HG02840 (cell line): ENCODE measurements around the gene WNK2.

Source experiments
- ATAC-seq: cut with Tn5 transposase; IDR thresholded peaks from one replicate; pipeline ENCODE4 v1.9.1; 2021; ENCODE audit warnings: mild to moderate bottlenecking, moderate library complexity, moderate number of reproducible peaks; ENCODE audit not compliant: unreplicated experiment, low FRiP score

WNK2 gene

DNA sequence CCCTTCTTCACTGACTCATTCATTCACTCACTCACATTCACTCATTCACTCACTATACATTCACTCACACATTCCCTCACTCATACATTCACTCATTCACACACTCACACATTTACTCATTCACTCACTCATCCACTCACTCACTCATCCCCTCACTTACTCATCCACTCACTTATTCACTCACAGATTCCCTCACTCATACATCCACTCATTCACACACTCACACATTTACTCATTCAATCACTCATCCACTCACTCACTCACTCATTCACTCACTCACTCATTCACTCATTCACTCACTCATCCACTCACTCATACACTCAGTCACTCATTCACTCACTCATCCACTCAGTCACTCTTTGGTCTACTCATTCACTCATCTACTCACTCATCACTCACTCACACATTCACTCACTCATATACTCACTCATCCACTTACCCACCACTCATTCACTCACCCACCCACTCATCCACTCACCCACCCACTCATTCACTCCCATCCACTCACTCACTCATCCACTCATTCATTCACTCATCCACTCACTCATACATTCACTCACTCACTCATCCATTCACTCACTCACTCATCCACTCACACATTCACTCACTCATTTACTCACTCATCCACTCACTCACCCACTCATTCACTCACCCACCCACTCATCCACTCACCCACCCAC is 27.2 kb downstream of the WNK2 start:
- no peak for ATAC-seq

DNA sequence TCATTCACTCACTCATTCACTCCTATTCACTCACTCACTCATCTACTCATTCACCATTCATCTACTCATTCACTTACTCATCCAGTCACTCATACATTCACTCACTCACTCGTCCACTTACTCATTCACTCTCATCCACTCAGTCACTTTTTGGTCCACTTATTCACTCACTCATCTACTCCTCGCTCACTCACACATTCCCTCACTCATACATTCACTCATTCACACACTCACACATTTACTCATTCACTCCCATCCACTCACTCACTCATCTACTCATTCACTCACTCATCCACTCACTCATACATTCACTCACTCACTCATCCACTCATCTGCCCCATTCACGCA is 27.7 kb downstream of the WNK2 start:
- ATAC-seq = no peak

DNA sequence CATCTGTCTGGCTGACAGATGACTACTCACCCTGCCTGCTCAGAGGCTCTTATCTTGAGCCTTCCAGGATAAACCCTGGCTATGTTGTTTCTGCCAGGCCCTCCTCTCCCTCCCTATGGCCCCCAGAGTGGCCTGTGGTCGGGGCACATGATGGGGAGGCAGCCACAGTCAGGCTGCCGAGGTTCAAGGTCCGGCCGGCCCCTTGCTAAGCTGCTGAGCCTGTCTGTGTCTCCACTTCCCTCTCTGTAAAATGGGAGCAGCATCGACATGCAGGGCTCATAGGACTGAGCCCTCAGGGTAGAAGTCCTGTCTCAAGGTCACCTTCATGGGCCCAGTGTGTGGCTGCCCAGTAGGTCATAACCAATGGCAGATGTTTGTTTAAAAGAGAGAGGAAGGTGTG is 28.5 kb downstream of the WNK2 start:
- ATAC-seq = no peak

DNA sequence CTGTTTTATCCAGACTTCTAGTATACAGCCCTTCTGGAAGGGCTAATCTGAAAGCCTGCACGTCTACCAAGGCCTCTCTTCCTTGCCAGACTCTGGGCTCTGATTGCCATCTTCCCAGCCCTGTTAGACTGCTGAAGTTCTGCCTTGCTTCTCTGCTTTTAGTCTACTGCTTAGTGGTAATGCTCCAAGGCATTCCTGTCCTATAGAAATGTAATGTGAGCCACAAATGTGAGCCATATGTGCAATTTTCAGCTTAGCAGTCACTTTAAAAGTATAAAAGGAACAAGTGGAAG is 32.1 kb downstream of the WNK2 start:
- no peak for ATAC-seq

DNA sequence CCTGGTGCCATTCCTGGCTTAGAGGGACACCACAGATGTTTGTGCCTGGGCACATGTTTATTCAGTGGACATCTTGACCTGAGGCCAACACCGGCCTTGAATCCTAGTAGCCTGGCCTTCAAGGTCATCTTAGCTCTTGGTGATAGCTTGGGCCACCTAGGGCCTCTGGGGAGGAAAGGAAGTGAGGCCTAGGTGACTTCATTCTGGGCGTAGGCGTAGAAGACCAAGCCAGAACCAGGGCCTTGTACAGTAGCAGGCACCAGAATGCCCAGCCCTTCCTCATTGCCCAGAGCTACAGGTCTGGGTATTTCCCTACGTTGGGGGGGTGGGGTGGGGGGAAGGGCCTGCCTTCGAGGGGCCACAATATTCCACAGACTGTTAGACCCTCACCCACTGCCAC is 33.8 kb downstream of the WNK2 start:
- ATAC-seq = no peak

DNA sequence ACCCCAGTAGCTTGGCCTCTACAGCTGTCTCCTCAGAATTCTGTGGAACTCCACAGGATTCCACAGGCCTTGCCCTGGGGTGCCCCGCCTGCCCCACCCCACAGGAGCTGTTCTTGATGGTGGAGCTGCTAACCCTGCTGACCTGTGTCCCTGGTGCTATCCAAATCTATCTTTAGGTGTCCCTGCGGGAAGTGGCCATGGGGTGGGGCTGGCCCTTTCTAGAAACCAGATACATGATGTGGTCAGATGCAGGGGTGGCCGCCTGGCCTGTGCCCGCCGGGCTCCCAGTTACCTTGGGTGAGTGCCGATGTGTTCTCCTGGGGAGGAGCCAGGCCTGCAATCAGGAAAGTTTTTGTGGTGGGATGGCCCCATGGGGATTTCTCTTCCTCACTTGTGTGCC is 34.2 kb downstream of the WNK2 start:
- ATAC-seq = no peak

DNA sequence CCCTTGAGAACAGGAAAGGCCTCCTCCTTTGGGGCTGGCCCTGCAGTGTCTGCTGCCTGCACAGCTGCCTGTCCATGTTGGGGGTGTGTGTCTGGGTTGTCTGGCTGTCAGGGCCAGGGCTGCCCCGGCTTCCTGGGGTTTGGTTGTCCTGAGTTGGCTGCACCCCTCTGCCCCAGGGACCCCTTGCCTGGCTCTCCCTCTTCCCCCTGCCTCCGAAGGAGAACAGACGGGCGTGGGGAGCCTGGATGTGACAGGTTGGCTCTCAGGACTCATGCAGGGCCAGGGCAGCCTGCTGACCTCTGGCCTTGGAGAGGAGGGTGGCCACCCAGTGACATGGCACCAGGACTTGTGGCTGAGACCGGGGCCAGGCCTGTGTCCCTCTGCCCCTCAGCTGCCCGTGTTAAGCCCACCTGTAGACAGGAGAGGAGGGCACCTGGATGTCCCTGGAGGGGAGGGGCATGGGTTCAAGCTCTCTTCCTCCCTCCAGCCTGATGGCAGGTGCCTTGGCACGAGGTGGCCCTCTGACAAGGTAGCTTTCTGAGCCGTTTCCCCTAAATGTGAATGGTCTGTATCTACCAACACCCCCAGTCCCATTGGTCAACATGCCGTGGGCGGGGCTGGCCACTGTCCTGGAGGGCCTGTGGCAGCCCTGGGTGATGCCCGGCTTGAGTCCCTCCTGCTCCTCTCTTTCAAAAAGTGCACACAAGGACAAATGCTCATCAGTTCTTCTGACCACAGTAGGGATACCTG is 34.9 kb downstream of the WNK2 start:
- ATAC-seq = no peak

DNA sequence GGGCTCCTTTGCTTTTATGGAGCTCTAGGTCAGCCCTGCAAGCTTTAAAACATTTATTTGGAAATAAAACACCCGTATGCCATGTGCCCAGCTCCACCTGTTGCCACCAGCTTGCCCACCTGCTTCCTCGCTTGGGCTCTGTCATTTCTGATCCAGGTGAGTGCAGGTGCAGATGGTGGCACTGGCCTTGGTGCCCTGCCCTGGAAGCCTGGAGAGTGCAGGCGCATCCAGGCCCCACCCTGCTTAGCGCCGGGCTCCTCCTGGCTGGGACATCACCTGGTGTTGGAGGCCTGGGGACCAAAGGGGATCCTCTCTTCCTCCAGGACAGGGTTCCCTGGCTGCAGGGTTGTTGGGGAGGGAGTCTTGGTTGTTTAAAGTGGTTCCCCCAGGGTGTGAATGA is 35.8 kb downstream of the WNK2 start:
- ATAC-seq = no peak

DNA sequence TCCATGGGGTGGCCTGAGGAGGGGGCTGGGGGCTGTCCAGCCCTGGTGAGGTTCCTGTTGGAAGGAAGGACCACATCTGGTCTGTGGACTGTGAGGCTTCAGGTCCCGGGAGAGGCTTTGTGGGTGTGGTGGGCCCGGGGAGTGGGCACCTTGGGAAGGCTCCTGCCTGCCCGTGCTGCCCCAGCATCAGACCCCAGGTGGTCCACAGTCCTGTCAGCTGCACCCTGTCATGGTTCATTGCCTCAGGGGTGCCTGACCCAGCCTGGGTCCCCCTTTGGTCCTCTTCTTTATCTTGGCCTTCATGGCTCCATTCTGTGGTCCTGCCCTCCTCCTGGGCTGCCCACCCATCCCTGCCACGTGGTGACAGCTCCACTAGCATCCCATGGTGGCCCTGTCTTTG is 36.7 kb downstream of the WNK2 start:
- no peak for ATAC-seq

DNA sequence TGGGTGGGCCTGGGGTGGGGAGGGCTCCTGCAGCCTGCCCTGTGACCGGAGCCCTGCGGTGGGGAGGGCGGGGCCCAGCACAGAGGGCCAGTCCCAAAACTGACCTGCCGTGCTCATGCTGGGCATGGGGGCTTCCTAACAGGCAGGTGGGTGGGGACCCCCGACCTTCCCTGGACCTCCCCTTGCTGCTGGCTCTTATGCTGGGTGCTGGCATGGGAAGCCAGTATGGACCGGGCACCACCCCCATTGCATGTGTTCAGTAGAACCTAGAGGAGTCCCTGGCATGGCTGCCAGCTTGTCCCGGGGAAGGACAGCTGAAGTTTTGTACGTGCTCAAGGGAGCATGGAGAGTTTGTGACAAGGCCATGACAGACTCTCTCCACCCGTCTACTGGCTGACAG is 37.1 kb downstream of the WNK2 start:
- ATAC-seq = no peak

DNA sequence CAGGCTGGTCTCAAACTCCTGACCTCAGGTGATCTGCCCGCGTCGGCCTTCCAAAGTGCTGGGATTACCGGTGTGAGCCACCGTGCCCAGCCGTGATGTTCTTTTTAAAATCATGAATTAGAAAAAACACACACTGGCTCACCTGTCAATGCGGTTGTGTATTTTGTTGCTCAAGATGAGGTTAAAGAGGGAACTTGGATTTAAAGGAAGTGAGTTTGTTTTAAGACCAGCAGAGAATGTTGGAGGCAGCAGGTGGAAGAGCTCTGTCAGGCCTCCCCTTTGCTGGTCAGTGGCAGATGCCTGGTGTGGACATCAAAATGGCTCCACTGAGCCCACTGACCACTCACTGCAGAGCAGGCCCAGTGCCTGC is 38.9 kb downstream of the WNK2 start:
- ATAC-seq = no peak

DNA sequence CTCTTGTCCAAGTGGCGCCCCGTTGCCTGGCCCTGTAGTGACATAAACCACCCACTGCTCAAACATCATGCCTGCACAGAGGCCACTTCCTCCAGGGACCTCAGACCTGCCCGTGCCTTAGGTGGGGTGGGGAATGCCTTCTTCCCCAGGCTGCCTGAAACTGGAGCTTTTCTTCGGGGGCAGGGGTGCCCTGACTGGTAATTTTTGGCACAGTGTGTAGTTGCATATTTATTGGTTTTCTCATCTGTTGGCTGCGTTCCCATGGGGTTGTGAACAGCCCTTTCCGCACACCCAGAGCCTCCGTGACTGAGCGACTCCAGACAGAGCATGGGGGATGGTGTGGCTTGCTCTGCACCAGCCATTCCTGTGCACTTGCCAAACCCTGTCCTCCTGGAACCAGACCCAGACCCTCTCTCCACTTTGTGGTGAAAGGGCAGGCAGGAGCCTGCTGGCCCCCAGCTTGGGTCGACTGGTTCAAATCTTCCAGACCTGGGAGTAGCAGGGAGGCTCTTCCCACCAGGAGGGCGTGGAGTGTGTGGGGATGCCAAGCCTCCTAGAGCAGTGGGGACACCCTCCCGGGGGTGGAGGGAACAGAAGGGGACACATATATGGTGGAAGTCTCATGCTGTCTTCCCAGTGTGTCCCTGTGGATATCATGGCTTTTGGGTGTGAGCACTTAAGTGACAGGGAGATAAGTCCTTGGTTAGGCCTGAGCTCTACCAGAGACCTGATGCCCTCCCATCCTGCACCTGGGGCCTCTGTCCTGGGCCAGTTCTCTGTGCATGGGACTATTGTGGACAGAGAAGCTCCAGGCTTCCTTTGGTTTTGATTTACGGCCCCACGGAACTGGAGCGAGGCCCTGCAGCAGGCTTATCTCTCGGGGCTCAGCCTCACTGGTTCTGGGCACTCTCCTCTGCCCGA is 39.6 kb downstream of the WNK2 start:
- ATAC-seq = no peak

DNA sequence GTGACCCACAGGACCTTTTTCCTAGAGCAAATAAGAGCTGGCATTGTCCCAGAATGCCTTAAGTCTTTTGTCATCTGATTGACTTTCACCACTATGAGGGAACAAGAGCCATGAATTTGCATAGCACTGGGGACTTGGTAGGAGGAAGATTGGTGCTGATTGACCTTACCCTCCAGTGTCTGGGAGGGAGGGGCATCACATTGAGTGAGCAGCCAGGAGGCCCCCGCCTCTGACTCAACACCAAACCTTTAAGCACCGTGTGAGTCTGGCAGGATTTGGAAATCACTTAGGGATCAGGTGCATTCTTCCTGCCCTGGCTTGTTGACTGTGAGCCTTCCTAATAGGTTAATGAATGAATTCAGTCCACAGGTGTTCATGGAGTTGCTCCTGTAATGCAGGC is 40.7 kb downstream of the WNK2 start:
- ATAC-seq = no peak

DNA sequence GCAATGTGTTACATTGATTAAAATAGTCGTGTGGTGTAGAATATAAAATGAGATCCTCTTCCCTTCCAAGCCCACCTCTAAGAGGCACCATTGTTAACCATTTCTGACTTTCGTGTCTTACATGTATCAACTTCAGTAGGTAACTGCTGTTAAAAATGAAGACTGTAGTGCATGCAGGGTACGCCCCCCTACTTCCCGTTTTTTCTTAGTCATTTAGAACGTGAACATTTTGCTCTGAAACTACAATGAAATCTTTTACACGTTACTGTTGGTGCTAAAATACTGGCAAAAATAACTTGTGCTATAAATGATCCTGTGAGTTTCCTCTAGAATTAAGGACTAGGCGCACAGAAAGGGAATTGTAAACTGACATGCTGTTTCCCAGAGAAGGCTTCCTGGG is 41.5 kb downstream of the WNK2 start:
- no peak for ATAC-seq

DNA sequence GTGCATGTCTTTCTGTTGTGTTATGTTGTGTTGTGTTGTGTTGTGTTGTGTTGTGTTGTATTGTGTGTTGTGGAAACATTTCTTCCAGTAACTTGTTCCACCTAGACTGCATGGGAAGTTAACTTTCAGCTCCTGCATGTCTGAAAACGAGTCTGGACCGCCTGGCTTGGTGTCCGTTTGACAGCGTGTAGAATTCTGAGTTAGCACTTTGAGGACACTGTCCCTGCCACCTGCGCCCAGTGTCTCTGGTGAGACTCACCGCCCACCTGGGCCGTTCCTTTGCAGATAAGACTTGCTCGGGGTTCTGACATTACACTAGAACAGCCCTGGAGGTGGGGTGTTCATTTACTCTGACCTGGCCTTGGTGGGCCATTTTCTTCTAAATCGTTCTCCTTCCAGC is 42.0 kb downstream of the WNK2 start:
- ATAC-seq = no peak

DNA sequence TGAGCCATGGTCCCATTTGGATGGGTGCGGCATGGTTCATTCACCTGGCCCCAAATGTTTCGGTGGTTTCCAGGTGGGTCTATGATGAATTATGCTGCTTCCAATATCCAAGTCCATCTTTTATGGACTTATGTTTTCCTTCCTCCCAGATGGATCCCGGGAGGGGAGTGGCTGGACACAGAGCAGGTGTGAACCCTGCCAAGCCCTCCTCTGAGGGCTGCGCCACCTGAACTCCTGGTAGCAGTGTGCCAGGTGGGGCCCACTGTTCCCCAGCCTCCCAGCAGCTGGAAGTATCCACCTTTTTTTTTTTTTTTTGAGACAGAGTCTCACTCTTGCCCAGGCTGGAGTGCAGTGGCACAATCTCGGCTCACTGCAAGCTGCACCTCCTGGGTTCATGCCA is 42.9 kb downstream of the WNK2 start:
- no peak for ATAC-seq

DNA sequence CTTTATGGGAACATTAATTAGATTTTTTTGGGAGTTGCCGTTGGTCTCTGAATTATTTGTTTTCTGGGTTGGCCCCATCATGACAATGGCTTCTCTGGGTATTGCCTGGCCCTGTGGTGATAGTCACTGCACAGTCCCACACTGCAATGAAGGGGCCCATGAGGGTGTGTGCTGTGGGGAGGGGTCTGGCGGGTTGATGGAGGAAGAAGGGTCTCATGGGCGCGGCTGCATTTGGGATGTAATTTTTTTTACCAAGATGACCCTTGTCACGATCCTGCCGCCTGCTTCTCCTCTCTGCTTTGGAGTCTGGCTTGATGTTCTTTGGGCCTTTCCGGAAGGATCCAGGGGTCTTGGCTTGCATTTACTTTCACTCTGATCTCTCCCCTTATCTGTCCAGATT is 44.1 kb downstream of the WNK2 start:
- ATAC-seq = no peak

DNA sequence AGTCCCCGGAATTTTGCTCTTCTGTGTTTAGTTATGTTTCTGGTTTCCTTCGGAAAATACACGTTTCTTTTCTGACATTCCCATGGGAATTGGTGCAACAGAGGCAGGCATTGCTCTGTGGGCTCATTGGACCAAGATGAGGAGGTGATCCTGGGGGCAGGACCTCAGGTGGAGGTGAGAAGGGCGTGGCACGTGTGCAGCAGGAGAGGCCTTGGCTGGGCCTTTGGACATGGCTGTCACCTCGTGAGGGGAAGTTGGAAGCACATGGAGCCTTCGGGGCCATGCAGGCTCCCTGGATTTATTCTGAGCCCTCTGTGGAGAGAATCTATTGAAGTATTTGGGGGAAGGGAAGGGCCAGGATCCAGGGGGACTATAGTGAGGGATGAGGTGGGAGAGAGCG is 44.5 kb downstream of the WNK2 start:
- ATAC-seq = no peak

DNA sequence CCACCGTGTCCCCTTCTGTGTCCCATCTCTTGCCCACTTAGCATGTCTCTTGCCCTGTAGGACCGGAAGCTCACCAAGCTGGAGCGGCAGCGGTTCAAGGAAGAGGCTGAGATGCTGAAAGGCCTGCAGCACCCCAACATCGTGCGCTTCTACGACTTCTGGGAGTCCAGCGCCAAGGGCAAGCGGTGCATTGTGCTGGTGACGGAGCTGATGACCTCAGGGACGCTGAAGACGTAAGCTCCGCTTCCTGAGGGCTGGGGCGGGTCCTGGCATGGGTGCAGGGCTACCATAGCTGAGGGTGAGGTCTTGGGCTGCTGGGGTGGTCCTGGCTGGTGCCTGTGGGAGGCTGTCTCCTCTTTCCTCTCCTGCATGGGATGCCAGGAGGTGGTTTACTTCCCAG is 45.7 kb downstream of the WNK2 start:
- ATAC-seq = no peak

DNA sequence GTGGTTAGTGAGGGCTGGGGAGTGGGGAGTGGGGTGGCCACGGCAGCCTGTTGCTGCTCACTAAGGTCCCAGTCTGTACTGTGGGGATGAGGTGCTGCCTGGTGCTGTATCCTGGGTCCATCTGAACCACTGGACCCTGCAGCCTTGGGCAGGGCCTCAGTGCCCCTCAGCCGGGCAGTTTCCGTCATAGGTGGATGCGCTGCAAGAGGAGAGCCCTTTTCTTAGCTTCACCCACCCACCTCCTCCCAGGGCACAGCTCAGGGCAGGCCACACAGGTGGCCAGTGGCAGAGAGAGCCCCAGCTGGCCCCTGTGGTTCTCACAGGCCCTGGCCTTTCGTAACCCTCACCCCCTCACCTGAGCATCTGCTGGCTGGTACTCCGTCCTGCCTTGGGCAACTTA is 46.2 kb downstream of the WNK2 start:
- no peak for ATAC-seq

DNA sequence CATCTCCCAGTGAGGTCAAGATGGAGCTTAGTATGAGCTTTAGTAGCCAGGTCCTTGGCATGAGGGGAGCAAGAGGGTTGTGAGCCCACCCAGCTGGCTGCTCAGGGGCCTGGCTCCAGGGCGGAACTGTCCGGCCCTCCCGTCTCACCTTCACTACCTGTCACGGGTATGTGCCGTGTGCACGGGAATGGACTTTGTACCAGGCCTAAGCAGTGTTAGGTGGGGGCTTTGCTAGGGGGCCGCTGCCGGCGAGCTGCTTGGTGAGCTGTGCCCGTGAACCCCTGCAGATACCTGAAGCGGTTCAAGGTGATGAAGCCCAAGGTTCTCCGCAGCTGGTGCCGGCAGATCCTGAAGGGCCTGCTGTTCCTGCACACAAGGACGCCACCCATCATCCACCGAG is 46.7 kb downstream of the WNK2 start:
- no peak for ATAC-seq
